K562 (cell line): ENCODE data around the gene FIZ1. TPM values are rescaled to one million over a fixed set of nuclear protein-coding genes. Genes with fewer than 3 reads are reported as not detected.

Experiments
- BDP1 ChIP-seq: IDR thresholded peaks from 3 replicates; pipeline ENCODE4 v1.6.1; 2011; ENCODE audit not compliant: insufficient read length, insufficient read depth
- CBX8 ChIP-seq: fragments of 200-600 bp; sonication (generic); IDR thresholded peaks from 2 replicates; pipeline ENCODE4 v1.6.1; 2012; ENCODE audit warnings: borderline replicate concordance, mixed run types, low read depth, mild to moderate bottlenecking, moderate library complexity, mixed read lengths, low read length, control low read depth, inconsistent platforms; ENCODE audit not compliant: poor library complexity, severe bottlenecking; ENCODE audit errors: extremely low read depth
- CCNT2 ChIP-seq: IDR thresholded peaks from 2 replicates; pipeline ENCODE4 v1.6.1; 2011; ENCODE audit warnings: borderline replicate concordance, low read depth, mild to moderate bottlenecking, moderate library complexity, mixed read lengths, low read length; ENCODE audit not compliant: insufficient read length; ENCODE audit errors: extremely low read depth
- ESRRB ChIP-seq: fragments of 250-450 bp; sonication (Bioruptor Pico); IDR thresholded peaks from 2 replicates; pipeline ENCODE4 v1.5.0; 2020; ENCODE audit warnings: mild to moderate bottlenecking, moderate library complexity, borderline replicate concordance
- IFI16 ChIP-seq: fragments of 250-450 bp; sonication (Bioruptor Pico); IDR thresholded peaks from 2 replicates; pipeline ENCODE4 v2.1.2; 2022; ENCODE audit warnings: mild to moderate bottlenecking, inconsistent platforms
- KDM4B ChIP-seq, 2 experiments: fragments of 450-650 bp in 1 of 2; sonication (generic) in 1 of 2; IDR thresholded peaks; 2 replicates each; pipeline ENCODE4 v1.6.1; 2016 to 2017; ENCODE audit warnings: borderline replicate concordance in 2 of 2, antibody characterized with exemption in 1 of 2, low read depth in 1 of 2, mild to moderate bottlenecking in 1 of 2
- RB1 ChIP-seq: fragments of 450-650 bp; IDR thresholded peaks from 2 replicates; pipeline ENCODE4 v1.6.1; 2017; ENCODE audit warnings: low read depth, mild to moderate bottlenecking
- RBM15 ChIP-seq: fragments of 200-400 bp; formaldehyde crosslinking; IDR thresholded peaks from 2 replicates; pipeline ENCODE4 v1.6.1; 2018; ENCODE audit warnings: mild to moderate bottlenecking, low read length, moderate library complexity; ENCODE audit not compliant: insufficient read depth
- XRCC5 ChIP-seq: fragments of 200-400 bp; formaldehyde crosslinking; IDR thresholded peaks from 2 replicates; pipeline ENCODE4 v1.6.1; 2017; ENCODE audit warnings: low read depth, mild to moderate bottlenecking, low read length
- ZBED1 ChIP-seq: IDR thresholded peaks from 2 replicates; pipeline ENCODE4 v1.6.1; 2014
- ZBTB8A ChIP-seq: fragments of 450-650 bp; IDR thresholded peaks from 2 replicates; pipeline ENCODE4 v1.6.1; 2018; ENCODE audit warnings: mild to moderate bottlenecking, moderate library complexity; ENCODE audit not compliant: partially characterized antibody
- ZNF197 ChIP-seq: fragments of 200-800 bp; sonication (Bioruptor generic); IDR thresholded peaks from 2 replicates; pipeline ENCODE4 v1.6.1; 2016; ENCODE audit warnings: low read depth, missing genetic modification characterization, missing compliant biosample characterization
- ZNF444 ChIP-seq: fragments of 250-450 bp; sonication (Bioruptor Pico); IDR thresholded peaks from 2 replicates; pipeline ENCODE4 v1.4.0; 2020; ENCODE audit warnings: mild to moderate bottlenecking, moderate library complexity
- ZNF764 ChIP-seq: fragments of 250-450 bp; sonication (Bioruptor Pico); IDR thresholded peaks from 2 replicates; pipeline ENCODE4 v1.4.0; 2020; ENCODE audit warnings: low read depth, mild to moderate bottlenecking, moderate library complexity
- polyA plus RNA-seq, 8 experiments: library from polyadenylated mRNA; depleted of rRNA in 4 of 8; stranded (reverse) in 5 of 8; unstranded in 3 of 8; fragments of >200 nt; fragmentation: Nextera tagmentation in 2 of 8; fragmentation: Illumina TruSeq in 1 of 8; extraction: Ambion mirVana in 2 of 8; extraction: Trizol in 1 of 8; gene quantifications; 2 replicates each; pipeline versions ENCODE4 v1.2.1 to v1.2.3, GENCODE V29; 2011 to 2014; ENCODE audit warnings: inconsistent platforms in 1 of 8, missing spikeins in 1 of 8
- total RNA-seq, 7 experiments: library from RNA; depleted of rRNA in 6 of 7; stranded (reverse); fragments of >200 nt in 6 of 7; fragmentation: Illumina TruSeq in 2 of 7; extraction: Trizol in 2 of 7; gene quantifications; 2 replicates each; pipeline versions ENCODE4 v1.2.1 to v1.2.3, GENCODE V29; 2011 to 2021; ENCODE audit warnings: low replicate concordance in 1 of 7
- TF ChIP-seq, protein P1 (sequence below), 3 experiments: fragments of 200-800 bp in 1 of 3; fragments of 250-450 bp in 1 of 3; fragments of 450-650 bp in 1 of 3; sonication (Bioruptor Pico) in 1 of 3; sonication (Bioruptor generic) in 1 of 3; formaldehyde crosslinking in 1 of 3; IDR thresholded peaks; 2 replicates each; pipeline versions ENCODE4 v1.6.1 to v1.8.0; 2016 to 2022; ENCODE audit warnings: mild to moderate bottlenecking in 2 of 3, missing genetic modification characterization in 2 of 3, missing compliant biosample characterization in 1 of 3, moderate library complexity in 1 of 3
- TF ChIP-seq, protein P2 (sequence below): sonication (generic); formaldehyde crosslinking; IDR thresholded peaks from 2 replicates; pipeline ENCODE4 v1.8.1; 2023; ENCODE audit warnings: mild to moderate bottlenecking, missing genetic modification reagents
- TF ChIP-seq, protein P3 (sequence below), 2 experiments: IDR thresholded peaks in 1 of 2; conservative IDR thresholded peaks in 1 of 2; 2 replicates each; pipeline ENCODE4 v1.6.1; 2016; ENCODE audit warnings: low read depth in 2 of 2, mild to moderate bottlenecking in 1 of 2, missing compliant biosample characterization in 1 of 2, missing genetic modification characterization in 1 of 2, moderate library complexity in 1 of 2

Gene FIZ1
- total and polyA plus RNA-seq, 9 of the 15 experiments (the other 6 are each of a cell fraction or from before 2014, with no cell fraction given): 0.79 to 17.5 (median 5.5) TPM

DNA sequence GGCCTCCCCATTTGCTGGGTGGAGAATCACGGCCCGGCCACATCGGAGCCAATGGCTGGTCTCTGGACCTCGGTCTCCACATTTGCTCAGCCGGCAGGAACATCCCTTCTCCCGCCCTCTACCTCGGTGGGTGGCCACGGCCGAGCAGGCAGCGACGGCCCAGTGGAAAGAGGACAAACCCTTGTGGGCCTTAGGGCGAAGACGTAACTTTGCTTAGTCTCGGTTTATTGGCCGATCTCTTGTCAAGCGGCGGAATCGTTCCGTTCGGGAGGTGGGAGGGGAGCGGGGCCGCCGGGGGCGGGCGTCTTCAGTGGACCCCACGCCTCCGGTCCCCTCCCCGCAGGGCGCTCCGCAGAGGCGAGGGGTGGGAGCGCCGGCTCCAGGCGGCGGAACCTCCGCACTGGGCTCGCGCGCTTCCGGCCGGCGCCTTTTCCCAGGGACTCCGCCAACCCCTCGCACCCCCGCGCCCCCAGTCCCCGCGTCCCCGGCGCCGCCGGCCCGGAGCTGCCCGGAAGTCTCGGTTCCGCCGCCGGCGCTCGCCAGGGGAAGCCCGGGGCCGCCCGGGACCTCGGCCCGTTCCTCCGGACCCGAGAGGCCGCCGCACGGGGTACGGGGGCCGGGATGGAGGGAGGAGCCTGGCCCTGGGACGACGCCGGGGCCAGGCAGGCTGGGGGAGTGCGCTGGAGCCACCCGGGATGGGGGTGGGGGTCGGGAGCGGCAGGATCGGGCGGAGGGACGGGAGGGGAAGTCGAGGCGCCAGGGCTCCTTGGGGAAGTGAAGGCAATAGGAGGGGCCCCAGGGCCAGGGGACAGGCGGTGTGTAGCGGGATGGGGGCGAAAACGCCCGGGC, 41.5 kb upstream of the FIZ1 start, which contains the start of gene ZNF580 (continued):
- TF ChIP-seq, protein P1, sequence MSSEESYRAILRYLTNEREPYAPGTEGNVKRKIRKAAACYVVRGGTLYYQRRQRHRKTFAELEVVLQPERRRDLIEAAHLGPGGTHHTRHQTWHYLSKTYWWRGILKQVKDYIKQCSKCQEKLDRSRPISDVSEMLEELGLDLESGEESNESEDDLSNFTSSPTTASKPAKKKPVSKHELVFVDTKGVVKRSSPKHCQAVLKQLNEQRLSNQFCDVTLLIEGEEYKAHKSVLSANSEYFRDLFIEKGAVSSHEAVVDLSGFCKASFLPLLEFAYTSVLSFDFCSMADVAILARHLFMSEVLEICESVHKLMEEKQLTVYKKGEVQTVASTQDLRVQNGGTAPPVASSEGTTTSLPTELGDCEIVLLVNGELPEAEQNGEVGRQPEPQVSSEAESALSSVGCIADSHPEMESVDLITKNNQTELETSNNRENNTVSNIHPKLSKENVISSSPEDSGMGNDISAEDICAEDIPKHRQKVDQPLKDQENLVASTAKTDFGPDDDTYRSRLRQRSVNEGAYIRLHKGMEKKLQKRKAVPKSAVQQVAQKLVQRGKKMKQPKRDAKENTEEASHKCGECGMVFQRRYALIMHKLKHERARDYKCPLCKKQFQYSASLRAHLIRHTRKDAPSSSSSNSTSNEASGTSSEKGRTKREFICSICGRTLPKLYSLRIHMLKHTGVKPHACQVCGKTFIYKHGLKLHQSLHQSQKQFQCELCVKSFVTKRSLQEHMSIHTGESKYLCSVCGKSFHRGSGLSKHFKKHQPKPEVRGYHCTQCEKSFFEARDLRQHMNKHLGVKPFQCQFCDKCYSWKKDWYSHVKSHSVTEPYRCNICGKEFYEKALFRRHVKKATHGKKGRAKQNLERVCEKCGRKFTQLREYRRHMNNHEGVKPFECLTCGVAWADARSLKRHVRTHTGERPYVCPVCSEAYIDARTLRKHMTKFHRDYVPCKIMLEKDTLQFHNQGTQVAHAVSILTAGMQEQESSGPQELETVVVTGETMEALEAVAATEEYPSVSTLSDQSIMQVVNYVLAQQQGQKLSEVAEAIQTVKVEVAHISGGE (CRISPR knock-in tag; IDR thresholded peaks at IDR 0.05): peak; percentile 91 to 99 (median 96)
- no peak for TF ChIP-seq ZNF197 (CRISPR knock-in tag)
- TF ChIP-seq ZNF764: peak; percentile 57; the same call in 1 of the 2 replicates
- no peak for TF ChIP-seq ZBTB8A
- TF ChIP-seq, protein P2, sequence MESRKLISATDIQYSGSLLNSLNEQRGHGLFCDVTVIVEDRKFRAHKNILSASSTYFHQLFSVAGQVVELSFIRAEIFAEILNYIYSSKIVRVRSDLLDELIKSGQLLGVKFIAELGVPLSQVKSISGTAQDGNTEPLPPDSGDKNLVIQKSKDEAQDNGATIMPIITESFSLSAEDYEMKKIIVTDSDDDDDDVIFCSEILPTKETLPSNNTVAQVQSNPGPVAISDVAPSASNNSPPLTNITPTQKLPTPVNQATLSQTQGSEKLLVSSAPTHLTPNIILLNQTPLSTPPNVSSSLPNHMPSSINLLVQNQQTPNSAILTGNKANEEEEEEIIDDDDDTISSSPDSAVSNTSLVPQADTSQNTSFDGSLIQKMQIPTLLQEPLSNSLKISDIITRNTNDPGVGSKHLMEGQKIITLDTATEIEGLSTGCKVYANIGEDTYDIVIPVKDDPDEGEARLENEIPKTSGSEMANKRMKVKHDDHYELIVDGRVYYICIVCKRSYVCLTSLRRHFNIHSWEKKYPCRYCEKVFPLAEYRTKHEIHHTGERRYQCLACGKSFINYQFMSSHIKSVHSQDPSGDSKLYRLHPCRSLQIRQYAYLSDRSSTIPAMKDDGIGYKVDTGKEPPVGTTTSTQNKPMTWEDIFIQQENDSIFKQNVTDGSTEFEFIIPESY (CRISPR knock-in tag): no peak
- TF ChIP-seq, protein P3, sequence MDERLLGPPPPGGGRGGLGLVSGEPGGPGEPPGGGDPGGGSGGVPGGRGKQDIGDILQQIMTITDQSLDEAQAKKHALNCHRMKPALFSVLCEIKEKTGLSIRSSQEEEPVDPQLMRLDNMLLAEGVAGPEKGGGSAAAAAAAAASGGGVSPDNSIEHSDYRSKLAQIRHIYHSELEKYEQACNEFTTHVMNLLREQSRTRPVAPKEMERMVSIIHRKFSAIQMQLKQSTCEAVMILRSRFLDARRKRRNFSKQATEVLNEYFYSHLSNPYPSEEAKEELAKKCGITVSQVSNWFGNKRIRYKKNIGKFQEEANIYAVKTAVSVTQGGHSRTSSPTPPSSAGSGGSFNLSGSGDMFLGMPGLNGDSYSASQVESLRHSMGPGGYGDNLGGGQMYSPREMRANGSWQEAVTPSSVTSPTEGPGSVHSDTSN (CRISPR knock-in tag; IDR thresholded peaks at IDR 0.05; ENCODE audit: low read depth): no peak
- TF ChIP-seq, protein P3 (tag; conservative IDR thresholded peaks at IDR 0.05; ENCODE audit: low read depth): no peak
- no peak for TF ChIP-seq BDP1
- 0 out of 2 replicates have a peak, but pooled peaks have one; percentile 48 for TF ChIP-seq ZBED1
- TF ChIP-seq CCNT2: peak; percentile 53
- 0 out of 2 replicates have a peak, but pooled peaks have one; percentile 58 for TF ChIP-seq RB1
- no peak for TF ChIP-seq KDM4B (IDR thresholded peaks at IDR 0.05; ENCODE audit: borderline replicate concordance in 2 of 2, low read depth in 1 of 2)
- no peak for TF ChIP-seq XRCC5
- TF ChIP-seq ESRRB: no peak
- TF ChIP-seq CBX8: no peak
- TF ChIP-seq RBM15: no peak
- TF ChIP-seq ZNF444 (CRISPR knock-in tag): no peak
- TF ChIP-seq IFI16: no peak
